Measurements from ENCODE around the gene CEP250. TPM values are rescaled to one million over a fixed set of nuclear protein-coding genes. Genes with fewer than 3 reads are reported as not detected.

Gene CEP250
- total RNA-seq, 1 experiment from 2014 or later: 41.0 TPM

DNA sequence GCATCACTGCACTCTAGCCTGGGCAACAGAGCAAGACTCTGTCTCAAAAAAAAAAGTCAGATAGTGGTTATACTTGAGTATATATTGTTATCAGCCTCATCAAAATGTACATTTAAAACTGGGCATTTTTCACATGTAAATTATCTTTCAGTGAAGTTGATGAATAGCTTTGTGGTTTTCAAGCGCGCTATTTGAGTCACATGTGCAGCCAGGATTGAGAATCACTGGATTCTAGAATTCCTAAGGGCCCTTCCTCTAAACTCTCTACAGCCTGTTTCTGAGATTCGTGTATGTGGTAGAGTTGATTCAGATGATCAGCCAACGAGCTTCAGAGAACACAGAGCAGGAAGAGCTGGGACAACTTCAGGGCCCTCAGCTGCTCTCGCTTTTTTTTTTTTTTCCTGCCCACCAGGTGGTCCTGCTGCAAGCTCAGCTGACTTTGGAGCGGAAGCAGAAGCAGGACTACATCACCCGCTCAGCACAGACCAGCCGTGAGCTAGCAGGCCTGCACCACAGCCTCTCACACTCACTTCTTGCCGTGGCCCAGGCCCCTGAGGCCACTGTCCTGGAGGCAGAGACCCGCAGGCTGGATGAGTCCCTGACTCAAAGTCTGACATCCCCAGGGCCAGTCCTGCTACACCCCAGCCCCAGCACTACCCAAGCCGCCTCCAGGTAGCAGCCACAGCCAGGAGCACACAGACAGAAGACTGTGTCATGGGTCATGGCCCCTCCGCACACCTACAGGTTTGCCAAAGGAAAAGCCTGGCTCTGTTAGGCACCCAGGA is 55.7 kb downstream of the CEP250 start:
- H3K4me3 Mint-ChIP-seq (ENCODE audit: unreplicated experiment): no peak overlapping the region
- ChIA-PET CTCF (interaction anchor here (0.6 to 3.0 kb wide), 17 partner anchors 8 to 299 kb away, joined by 3 to 17 read pairs (median 3); no protein-coding TSS in a partner anchor), POLR2A (interaction anchor here (0.6 to 1.7 kb wide), 7 partner anchors 8 to 1032 kb away, joined by 3 to 5 read pairs (median 4); partner anchors contain the start of gene RBM39)
- peaks cover 6% of the 10 kb centered on the region for H3K4me1 Mint-ChIP-seq (ENCODE audit: insufficient read depth, unreplicated experiment)
- no peak overlapping the region for H3K27ac Mint-ChIP-seq (ENCODE audit: low read depth, unreplicated experiment)
- no peak for DNase-seq (ENCODE audit: unreplicated experiment)
- no peaks in the 10 kb centered on the region for H3K9me3 Mint-ChIP-seq (ENCODE audit: unreplicated experiment)
- H3K27me3 Mint-ChIP-seq (ENCODE audit: insufficient read depth, unreplicated experiment): no peaks in the 10 kb centered on the region
- TSS peak; percentile 76 for BruUV-seq (replicated peaks)
- intact Hi-C loops (cut with micrococcal nuclease): loop anchor here (2.0 to 10.0 kb wide), 3 partner anchors 104 to 444 kb away; partner anchors contain the start of genes NFS1, ROMO1, SCAND1 and SPAG4
- peaks cover 30% of the 10 kb centered on the region for H3K36me3 Mint-ChIP-seq (ENCODE audit: insufficient read depth, unreplicated experiment)
- TF ChIP-seq, protein P1, sequence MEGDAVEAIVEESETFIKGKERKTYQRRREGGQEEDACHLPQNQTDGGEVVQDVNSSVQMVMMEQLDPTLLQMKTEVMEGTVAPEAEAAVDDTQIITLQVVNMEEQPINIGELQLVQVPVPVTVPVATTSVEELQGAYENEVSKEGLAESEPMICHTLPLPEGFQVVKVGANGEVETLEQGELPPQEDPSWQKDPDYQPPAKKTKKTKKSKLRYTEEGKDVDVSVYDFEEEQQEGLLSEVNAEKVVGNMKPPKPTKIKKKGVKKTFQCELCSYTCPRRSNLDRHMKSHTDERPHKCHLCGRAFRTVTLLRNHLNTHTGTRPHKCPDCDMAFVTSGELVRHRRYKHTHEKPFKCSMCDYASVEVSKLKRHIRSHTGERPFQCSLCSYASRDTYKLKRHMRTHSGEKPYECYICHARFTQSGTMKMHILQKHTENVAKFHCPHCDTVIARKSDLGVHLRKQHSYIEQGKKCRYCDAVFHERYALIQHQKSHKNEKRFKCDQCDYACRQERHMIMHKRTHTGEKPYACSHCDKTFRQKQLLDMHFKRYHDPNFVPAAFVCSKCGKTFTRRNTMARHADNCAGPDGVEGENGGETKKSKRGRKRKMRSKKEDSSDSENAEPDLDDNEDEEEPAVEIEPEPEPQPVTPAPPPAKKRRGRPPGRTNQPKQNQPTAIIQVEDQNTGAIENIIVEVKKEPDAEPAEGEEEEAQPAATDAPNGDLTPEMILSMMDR (IDR thresholded peaks at IDR 0.05; ENCODE audit: unreplicated experiment): no peak

DNA sequence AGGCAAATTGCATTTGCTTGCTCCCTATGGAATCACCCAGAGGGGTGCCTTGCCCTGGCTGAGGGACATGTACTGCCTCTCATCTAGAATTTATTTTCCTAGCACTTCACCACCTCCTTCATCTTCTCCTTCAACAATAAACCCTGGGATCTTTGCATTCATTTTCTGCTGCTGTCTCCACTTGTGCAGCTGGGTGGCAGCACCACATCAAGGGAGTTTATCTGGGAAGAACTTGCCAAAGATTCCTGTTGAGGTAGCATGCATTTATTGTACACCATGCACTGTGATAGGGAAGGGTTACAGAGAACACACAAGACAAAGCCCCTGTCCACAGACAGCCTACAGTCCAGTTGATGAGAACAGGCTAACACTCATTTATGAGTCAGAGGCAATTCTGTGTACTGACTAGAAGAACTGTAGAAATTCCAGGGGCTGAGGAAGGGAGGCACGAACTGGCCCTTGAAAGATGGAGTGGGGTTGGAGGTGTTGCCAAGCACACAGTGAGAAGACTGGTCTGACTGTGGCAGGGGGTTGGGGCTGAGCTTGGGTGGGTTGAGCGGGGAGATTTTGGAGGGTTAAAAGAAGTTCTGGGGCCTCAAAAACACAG is 56.5 kb downstream of the CEP250 start:
- DNase-seq (ENCODE audit: unreplicated experiment): peak; percentile 51
- TF ChIP-seq, protein P1 (IDR thresholded peaks at IDR 0.05; ENCODE audit: unreplicated experiment): peak; percentile 67
- Mint-ChIP-seq H3K36me3 (ENCODE audit: insufficient read depth, unreplicated experiment) (peaks cover 29% of the 10 kb centered on the region), H3K27ac (ENCODE audit: low read depth, unreplicated experiment) (no peak overlapping the region), H3K9me3 (ENCODE audit: unreplicated experiment) (no peaks in the 10 kb centered on the region), H3K4me3 (ENCODE audit: unreplicated experiment) (no peak overlapping the region), H3K4me1 (ENCODE audit: insufficient read depth, unreplicated experiment) (peaks cover 13% of the 10 kb centered on the region), H3K27me3 (ENCODE audit: insufficient read depth, unreplicated experiment) (no peaks in the 10 kb centered on the region)
- ChIA-PET POLR2A (interaction anchor here (1.5 to 1.7 kb wide), 3 partner anchors 9 to 152 kb away, joined by 3 to 5 read pairs (median 5); no protein-coding TSS in a partner anchor), CTCF (interaction anchor here (0.6 to 3.0 kb wide), 17 partner anchors 8 to 1417 kb away, joined by 3 to 17 read pairs (median 4); partner anchors contain the start of gene ERGIC3)
- no TSS peak for BruUV-seq (replicated peaks)
- intact Hi-C loops (cut with micrococcal nuclease): loop anchor here (2.0 to 10.0 kb wide), 3 partner anchors 103 to 443 kb away; partner anchors contain the start of genes NFS1, ROMO1, SCAND1 and SPAG4

DNA sequence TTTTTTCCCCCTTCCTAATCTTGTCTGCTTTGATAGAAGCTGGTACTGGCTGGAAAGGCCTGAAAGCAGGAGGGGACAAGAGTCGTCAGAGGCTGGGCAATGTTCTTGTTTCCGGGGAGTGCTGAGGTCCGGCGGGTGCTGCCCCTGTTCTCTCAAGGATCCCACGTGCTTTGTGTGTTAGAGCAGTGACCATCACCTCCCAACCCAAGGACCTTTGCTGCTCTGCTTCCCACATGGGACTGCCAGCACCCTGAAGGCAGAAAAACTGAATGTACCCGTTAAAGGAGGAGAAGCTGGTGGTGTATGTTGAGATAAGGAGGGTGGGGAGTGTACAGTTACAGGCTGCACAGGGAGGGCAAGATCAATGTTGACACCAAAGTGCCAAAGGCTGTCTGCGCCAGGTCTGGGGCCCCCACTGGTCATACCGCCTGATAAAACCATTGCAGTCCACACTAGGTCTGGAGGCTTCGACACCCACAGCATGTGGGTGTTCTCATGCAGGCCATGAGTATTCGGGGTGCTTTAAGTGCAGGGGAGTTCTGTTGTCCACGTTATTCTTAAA is 59.1 kb downstream of the CEP250 start:
- H3K9me3 Mint-ChIP-seq (ENCODE audit: unreplicated experiment): no peaks in the 10 kb centered on the region
- no peak overlapping the region for H3K4me3 Mint-ChIP-seq (ENCODE audit: unreplicated experiment)
- POLR2A ChIA-PET: interaction anchor here (1.2 to 2.1 kb wide), 2 partner anchors 28 to 149 kb away, joined by 4 to 6 read pairs; partner anchors contain the start of gene ERGIC3
- H3K4me1 Mint-ChIP-seq (ENCODE audit: insufficient read depth, unreplicated experiment): peaks cover 17% of the 10 kb centered on the region
- intact Hi-C loops (cut with micrococcal nuclease): loop anchor here (10.0 kb wide), 2 partner anchors 100 to 440 kb away; partner anchors contain the start of genes SCAND1 and SPAG4
- TF ChIP-seq, protein P1 (IDR thresholded peaks at IDR 0.05; ENCODE audit: unreplicated experiment): no peak
- no peaks in the 10 kb centered on the region for H3K27me3 Mint-ChIP-seq (ENCODE audit: insufficient read depth, unreplicated experiment)
- H3K36me3 Mint-ChIP-seq (ENCODE audit: insufficient read depth, unreplicated experiment): peaks cover 29% of the 10 kb centered on the region
- BruUV-seq (replicated peaks): no TSS peak
- CTCF ChIA-PET: interaction anchor here (1.0 to 2.2 kb wide), 2 partner anchors 11 to 89 kb away, joined by 3 to 10 read pairs; no protein-coding TSS in a partner anchor
- no peak overlapping the region for H3K27ac Mint-ChIP-seq (ENCODE audit: low read depth, unreplicated experiment)
- DNase-seq (ENCODE audit: unreplicated experiment): no peak

Measured in MCF 10A (cell line).